AG04450 (cell line): ENCODE data around the gene TBCD. TPM values are rescaled to one million over a fixed set of nuclear protein-coding genes. Genes with fewer than 3 reads are reported as not detected.

ENCODE experiments used
- CTCF ChIA-PET: fragments of 300-600, 350-600 bp; formaldehyde crosslinking; extraction: SDS; loops from one replicate; lab custom pipeline; 2022; ENCODE audit warnings: antibody characterized with exemption, inconsistent platforms; lab: Charles Lee
- POLR2A ChIA-PET: fragments of 350-600 bp; formaldehyde crosslinking; extraction: SDS; loops from one replicate; lab custom pipeline; 2021; ENCODE audit warnings: antibody characterized with exemption, inconsistent platforms; lab: Yijun Ruan, JAX
- DNase-seq: peaks from one replicate; pipeline ENCODE4 v3.0.0-alpha.2; 2011; ENCODE audit warnings: low read depth, low spot score
- H3K27ac ChIP-seq: one replicate; pipeline ENCODE4 v1.5.1; 2012; ENCODE audit warnings: low read depth, low read length, control low read depth
- H3K27me3 ChIP-seq: one replicate; pipeline ENCODE4 v1.6.0; 2012; ENCODE audit warnings: low read length; ENCODE audit not compliant: control insufficient read depth, insufficient read depth
- H3K4me3 ChIP-seq: 2 replicates; pipeline ENCODE4 v1.5.1; 2011; ENCODE audit warnings: mild to moderate bottlenecking, low read depth, low read length, control low read depth
- H3K9me3 ChIP-seq: 2 replicates; pipeline ENCODE4 v1.5.1; 2012; ENCODE audit warnings: low read length; ENCODE audit not compliant: control insufficient read depth, insufficient read depth
- polyA plus RNA-seq: library from polyadenylated mRNA; depleted of rRNA; stranded (reverse); fragments of >200 nt; gene quantifications from 2 replicates; pipeline ENCODE4 v1.2.3, GENCODE V29; 2011
- TF ChIP-seq, protein P1 (sequence below): IDR thresholded peaks from 2 replicates; pipeline ENCODE4 v1.5.1; 2011; ENCODE audit warnings: low read depth, low read length, control low read depth, inconsistent platforms

Gene TBCD
- polyA plus RNA-seq, 1 experiment: 28.5 TPM

DNA sequence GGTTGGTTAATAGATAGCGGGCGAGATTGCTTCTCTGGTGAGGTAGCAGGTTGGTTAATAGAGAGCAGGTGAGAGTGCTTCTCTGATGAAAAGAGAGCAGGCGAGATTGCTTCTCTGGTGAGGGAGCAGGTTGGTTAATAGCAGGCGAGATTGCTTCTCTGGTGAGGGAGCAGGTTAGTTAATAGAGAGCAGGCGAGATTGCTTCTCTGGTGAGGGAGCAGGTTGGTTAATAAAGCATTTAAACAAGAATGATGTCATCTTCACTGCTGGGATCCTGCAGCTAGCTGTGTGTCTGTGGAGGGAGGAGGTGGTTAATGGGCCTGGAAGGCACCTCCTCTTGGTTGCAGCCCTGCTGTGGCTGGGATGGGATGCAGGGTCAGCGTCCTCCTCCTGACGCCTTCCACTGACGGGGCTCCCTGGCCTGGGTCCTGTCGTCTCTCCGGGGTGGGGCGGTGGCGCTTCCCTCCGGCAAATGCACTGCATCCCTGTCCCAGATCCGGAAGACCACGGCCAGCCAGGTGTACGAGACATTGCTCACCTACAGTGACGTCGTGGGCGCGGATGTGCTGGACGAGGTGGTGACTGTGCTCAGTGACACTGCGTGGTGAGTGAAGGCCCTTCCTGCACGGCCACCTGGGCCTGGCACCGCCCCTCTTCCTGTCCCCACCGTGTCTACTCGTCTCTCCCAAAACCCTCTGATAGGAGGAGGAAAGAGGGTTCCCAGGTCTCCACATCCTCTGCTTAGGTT lies 187.2 kb downstream of the TBCD start:
- Histone ChIP-seq H3K9me3 (peaks cover 13% of the 10 kb centered on the region), H3K27me3 (no peaks in the 10 kb centered on the region), H3K27ac (no peak overlapping the region), H3K4me3 (no peak overlapping the region)
- no peak for DNase-seq
- CTCF ChIA-PET: no interaction called here
- TF ChIP-seq, protein P1, sequence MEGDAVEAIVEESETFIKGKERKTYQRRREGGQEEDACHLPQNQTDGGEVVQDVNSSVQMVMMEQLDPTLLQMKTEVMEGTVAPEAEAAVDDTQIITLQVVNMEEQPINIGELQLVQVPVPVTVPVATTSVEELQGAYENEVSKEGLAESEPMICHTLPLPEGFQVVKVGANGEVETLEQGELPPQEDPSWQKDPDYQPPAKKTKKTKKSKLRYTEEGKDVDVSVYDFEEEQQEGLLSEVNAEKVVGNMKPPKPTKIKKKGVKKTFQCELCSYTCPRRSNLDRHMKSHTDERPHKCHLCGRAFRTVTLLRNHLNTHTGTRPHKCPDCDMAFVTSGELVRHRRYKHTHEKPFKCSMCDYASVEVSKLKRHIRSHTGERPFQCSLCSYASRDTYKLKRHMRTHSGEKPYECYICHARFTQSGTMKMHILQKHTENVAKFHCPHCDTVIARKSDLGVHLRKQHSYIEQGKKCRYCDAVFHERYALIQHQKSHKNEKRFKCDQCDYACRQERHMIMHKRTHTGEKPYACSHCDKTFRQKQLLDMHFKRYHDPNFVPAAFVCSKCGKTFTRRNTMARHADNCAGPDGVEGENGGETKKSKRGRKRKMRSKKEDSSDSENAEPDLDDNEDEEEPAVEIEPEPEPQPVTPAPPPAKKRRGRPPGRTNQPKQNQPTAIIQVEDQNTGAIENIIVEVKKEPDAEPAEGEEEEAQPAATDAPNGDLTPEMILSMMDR: no peak
- POLR2A ChIA-PET: no interaction called here

DNA sequence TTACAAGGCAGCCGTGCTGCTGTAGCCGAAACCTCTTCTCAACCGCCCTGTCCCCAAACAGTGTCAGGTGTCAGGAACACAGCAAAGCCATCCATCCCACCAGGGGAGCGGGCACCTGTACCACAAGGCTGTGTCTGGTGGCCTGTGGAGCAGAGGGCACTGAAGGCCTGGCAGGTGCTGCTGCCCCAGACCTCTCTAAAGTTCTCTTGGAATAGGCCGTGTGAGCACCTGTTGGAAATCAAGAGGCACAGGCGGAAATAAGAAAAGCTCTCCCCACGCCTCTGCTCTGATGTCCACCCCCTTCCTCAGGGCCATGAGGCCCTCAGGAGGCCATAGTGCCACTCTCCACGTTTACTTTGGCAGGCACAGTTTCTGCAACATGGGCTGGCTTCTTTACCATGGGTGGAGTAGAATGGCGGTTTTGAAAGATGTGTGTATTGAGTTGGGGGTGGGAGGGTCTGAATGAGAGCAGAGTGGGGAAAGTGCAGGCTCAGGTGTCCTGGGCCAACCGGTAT lies 187.8 kb downstream of the TBCD start:
- Histone ChIP-seq H3K9me3 (peaks cover 19% of the 10 kb centered on the region), H3K27ac (no peak overlapping the region), H3K4me3 (no peak overlapping the region), H3K27me3 (no peaks in the 10 kb centered on the region)
- ChIA-PET CTCF (no interaction called here), POLR2A (no interaction called here)
- no peak for DNase-seq
- TF ChIP-seq, protein P1: no peak

DNA sequence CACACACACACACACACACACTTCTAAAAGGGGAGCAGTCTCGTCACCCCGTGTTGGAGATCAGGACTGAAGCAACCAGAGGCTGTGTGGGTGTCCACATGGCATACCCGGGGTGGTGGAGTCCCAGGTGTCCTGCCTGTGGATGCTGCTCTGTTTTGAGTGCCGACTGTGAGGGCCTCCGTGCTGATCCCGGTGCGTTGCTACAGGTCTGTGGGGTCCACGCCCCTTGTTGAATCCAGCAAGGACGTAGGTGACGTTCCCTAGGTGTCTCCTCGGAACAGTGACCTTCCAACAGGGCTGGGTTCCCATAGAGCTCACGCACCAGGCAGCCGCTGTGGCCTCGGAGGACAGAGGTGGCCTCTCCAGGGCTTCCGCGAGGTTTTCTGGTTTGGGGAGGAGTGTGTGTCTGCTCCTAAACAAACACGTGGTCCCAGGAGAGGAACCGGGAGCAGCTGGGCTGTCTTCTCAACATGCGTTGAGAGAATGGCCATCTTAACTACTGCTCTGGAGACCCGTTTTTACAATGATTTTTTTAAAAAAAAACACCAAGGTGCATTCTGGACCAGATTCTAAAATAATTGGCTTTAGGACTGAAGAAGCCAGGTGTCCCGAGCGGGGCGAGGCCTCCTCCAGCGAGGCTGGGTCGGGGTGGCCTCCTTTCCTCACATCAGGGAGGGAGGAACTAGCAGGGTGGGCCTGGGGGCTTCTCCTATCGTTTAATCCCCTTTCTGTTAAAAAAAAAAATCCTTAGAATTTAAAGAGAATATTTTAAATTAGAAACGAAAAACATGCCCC lies 188.6 kb downstream of the TBCD start:
- CTCF ChIA-PET: no interaction called here
- no peaks in the 10 kb centered on the region for H3K27me3 ChIP-seq

DNA sequence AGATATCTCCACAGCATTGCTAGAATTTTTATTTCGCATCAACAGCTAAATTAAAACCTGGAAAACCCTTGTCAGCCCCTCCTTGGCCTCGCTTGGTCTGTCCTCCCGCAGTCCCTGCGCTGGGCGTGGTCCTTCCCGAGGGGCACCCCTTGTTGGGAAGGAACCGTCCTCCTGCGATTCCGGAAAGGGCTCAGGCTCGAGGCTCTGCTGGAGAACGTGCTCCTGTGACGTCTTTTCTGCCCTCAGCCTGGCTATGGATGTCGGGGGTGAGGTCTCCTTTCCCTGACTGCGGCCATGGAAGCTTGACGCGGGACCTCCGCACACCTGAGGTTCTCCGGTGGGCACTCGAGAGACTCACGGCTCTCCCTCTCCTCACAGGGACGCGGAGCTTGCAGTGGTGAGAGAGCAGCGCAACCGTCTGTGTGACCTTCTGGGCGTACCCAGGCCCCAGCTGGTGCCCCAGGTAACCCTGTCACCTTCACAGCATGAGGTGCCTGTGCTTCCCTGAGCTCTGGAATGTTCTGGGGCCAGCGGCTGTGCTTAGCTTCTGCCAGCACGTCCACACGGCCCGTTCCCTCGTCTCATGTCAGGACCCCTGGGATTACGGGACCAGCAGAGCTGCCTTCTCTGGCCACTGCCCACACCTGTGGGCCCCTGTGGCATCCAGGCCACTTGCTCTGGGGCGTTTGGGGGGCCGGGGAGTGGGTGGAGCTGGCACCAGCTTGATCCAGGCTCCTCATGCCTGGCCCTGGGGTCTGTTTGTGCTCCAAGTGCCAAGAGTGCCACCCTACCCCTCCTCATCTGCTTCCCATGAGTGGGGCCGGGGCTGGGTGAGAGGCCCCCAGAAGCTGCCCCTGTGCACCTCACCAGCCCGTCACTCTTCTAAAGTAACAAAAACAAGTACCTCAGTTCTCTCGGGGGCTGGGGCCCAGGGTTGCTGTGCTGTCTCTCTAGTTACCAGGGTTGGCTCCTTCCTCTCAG lies 189.4 kb downstream of the TBCD start:
- ChIA-PET POLR2A (no interaction called here), CTCF (no interaction called here)
- Histone ChIP-seq H3K9me3 (peaks cover 23% of the 10 kb centered on the region), H3K4me3 (no peak overlapping the region), H3K27ac (no peak overlapping the region), H3K27me3 (no peaks in the 10 kb centered on the region)
- TF ChIP-seq, protein P1: no peak
- no peak for DNase-seq

More for the DNA sequence above, 188.6 kb downstream of the TBCD start:
- Histone ChIP-seq H3K4me3 (no peak overlapping the region), H3K27ac (no peak overlapping the region), H3K9me3 (peaks cover 21% of the 10 kb centered on the region)
- TF ChIP-seq, protein P1: no peak
- POLR2A ChIA-PET: no interaction called here
- no peak for DNase-seq
